ENCODE results near the gene SCN3B. TPM values are rescaled to one million over a fixed set of nuclear protein-coding genes. Genes with fewer than 3 reads are reported as not detected.

Gene SCN3B, protein sequence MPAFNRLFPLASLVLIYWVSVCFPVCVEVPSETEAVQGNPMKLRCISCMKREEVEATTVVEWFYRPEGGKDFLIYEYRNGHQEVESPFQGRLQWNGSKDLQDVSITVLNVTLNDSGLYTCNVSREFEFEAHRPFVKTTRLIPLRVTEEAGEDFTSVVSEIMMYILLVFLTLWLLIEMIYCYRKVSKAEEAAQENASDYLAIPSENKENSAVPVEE
- total RNA-seq (ENCODE audit: unreplicated experiment): 34.1 TPM
- long read RNA-seq, full-length matches to known transcripts: 1 of 16 reads
- long read RNA-seq, partial matches to known transcripts: 3 of 16 reads
- long read RNA-seq, other reads (novel, unspliced or antisense): 12 of 16 reads

DNA sequence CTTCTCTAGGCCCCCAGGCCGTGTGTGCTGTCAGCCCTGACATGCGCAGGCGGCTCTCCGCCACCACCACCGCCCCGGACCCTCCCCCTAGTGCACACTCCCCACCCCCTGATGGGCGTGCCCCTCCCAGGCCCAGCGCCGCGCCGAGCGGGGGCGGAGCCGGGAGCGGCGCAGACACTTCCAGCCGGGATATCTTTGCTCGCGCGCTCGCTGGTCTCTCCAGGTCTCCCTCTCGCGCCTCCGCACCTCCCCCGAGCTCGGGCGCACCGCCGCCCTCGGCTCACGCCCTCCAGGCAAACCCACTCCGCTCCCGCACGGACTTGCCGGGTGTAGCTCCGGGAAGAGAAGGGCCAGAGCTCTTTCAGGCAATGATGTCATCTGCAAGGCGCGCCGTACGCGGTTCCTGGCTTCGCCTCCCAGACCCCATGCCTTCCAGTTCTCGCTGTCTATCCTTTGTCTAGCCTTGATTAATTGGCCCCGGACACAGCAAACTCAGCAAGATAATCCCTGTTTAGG is at the start of gene SCN3B:
Gene SCN3B (minus strand): TSS at position 59 of the 516 bp plus-strand sequence. CDS start 823 bp downstream, outside the sequence.
- H3K27me3 Mint-ChIP-seq (ENCODE audit: unreplicated experiment): peaks cover 8% of the 10 kb centered on the region
- peaks cover 3% of the 10 kb centered on the region for H3K36me3 Mint-ChIP-seq (ENCODE audit: low read depth, unreplicated experiment)
- TF ChIP-seq, protein P1, sequence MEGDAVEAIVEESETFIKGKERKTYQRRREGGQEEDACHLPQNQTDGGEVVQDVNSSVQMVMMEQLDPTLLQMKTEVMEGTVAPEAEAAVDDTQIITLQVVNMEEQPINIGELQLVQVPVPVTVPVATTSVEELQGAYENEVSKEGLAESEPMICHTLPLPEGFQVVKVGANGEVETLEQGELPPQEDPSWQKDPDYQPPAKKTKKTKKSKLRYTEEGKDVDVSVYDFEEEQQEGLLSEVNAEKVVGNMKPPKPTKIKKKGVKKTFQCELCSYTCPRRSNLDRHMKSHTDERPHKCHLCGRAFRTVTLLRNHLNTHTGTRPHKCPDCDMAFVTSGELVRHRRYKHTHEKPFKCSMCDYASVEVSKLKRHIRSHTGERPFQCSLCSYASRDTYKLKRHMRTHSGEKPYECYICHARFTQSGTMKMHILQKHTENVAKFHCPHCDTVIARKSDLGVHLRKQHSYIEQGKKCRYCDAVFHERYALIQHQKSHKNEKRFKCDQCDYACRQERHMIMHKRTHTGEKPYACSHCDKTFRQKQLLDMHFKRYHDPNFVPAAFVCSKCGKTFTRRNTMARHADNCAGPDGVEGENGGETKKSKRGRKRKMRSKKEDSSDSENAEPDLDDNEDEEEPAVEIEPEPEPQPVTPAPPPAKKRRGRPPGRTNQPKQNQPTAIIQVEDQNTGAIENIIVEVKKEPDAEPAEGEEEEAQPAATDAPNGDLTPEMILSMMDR (IDR thresholded peaks at IDR 0.05; ENCODE audit: unreplicated experiment): no peak
- DNase-seq (ENCODE audit: low spot score): peak; percentile 90
- peak within 1 kb of the TSS; percentile 90 for H3K27ac Mint-ChIP-seq (ENCODE audit: unreplicated experiment)
- peaks cover 47% of the 10 kb centered on the region for H3K4me1 Mint-ChIP-seq (ENCODE audit: unreplicated experiment)
- no peaks in the 10 kb centered on the region for H3K9me3 Mint-ChIP-seq (ENCODE audit: unreplicated experiment)
- peak within 1 kb of the TSS; percentile 96 for H3K4me3 Mint-ChIP-seq (ENCODE audit: unreplicated experiment)

GRCh38 chr11:123702696-123703095 is 48.3 kb upstream of the SCN3B start:
- DNase-seq (ENCODE audit: low spot score): no peak

GRCh38 chr11:123702139-123702538 is 47.7 kb upstream of the SCN3B start:
- Mint-ChIP-seq H3K27ac (ENCODE audit: unreplicated experiment) (no peak overlapping the region), H3K9me3 (ENCODE audit: unreplicated experiment) (no peaks in the 10 kb centered on the region), H3K4me3 (ENCODE audit: unreplicated experiment) (no peak overlapping the region), H3K36me3 (ENCODE audit: low read depth, unreplicated experiment) (no peaks in the 10 kb centered on the region), H3K4me1 (ENCODE audit: unreplicated experiment) (no peaks in the 10 kb centered on the region), H3K27me3 (ENCODE audit: unreplicated experiment) (peaks cover 1% of the 10 kb centered on the region)
- DNase-seq (ENCODE audit: low spot score): no peak
- TF ChIP-seq, protein P1 (IDR thresholded peaks at IDR 0.05; ENCODE audit: unreplicated experiment): no peak

More at GRCh38 chr11:123702696-123703095, 48.3 kb upstream of the SCN3B start:
- Mint-ChIP-seq H3K9me3 (ENCODE audit: unreplicated experiment) (no peaks in the 10 kb centered on the region), H3K4me3 (ENCODE audit: unreplicated experiment) (no peak overlapping the region), H3K27me3 (ENCODE audit: unreplicated experiment) (peaks cover 1% of the 10 kb centered on the region), H3K27ac (ENCODE audit: unreplicated experiment) (no peak overlapping the region), H3K4me1 (ENCODE audit: unreplicated experiment) (no peaks in the 10 kb centered on the region), H3K36me3 (ENCODE audit: low read depth, unreplicated experiment) (no peaks in the 10 kb centered on the region)
- TF ChIP-seq, protein P1 (IDR thresholded peaks at IDR 0.05; ENCODE audit: unreplicated experiment): no peak

DNA sequence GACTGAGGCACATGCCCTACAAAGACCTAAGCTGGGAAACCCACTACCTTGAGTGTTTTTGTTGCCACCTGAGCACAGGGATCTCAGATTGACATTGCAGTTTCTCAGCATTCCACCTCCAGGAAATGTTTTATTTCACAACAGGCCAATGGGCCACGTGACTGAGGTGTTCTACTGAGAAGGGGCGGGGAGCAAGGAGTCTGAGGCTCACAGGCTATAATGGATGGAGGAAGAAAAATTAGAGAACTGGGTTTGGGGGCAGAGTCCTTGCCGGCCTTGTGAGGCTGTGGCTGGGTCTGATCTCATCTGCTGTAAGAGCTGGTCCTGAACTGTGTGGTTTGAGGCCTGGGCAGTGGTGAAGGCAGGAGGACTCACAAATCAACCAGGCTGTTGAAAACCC is 46.3 kb upstream of the SCN3B start:
- H3K9me3 Mint-ChIP-seq (ENCODE audit: unreplicated experiment): no peaks in the 10 kb centered on the region
- no peak for DNase-seq (ENCODE audit: low spot score)
- no peaks in the 10 kb centered on the region for H3K36me3 Mint-ChIP-seq (ENCODE audit: low read depth, unreplicated experiment)
- H3K27ac Mint-ChIP-seq (ENCODE audit: unreplicated experiment): no peak overlapping the region
- H3K4me1 Mint-ChIP-seq (ENCODE audit: unreplicated experiment): no peaks in the 10 kb centered on the region
- H3K4me3 Mint-ChIP-seq (ENCODE audit: unreplicated experiment): no peak overlapping the region
- TF ChIP-seq, protein P1 (IDR thresholded peaks at IDR 0.05; ENCODE audit: unreplicated experiment): no peak
- H3K27me3 Mint-ChIP-seq (ENCODE audit: unreplicated experiment): peaks cover 3% of the 10 kb centered on the region

DNA sequence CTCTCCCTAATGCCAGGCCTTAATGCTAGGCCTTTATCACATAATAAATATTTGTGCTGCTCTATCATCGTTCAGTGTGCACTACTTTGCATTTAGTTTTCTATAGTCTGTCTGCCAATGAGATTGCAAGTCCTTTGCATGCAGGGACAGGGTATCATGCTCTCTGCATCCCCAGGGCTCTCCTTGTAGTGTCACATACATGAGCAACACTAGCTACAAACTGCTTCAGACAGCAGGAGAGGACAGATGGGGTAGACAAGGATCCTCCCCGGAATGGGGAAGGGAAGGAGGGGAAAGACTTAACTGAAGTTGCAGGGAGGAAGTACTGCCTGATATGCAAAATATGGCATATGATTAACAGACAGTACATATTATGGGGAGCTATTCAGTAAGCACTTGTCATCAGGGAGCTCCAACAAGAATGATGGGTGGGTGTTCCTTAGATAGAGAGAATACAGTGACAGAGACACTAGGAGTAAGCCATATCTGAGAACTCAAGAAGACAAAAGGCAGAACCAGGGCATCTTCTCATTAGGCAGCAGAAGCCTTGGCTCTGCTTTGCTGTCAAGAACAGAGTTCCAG is 44.2 kb upstream of the SCN3B start:
- H3K27ac Mint-ChIP-seq (ENCODE audit: unreplicated experiment): no peak overlapping the region
- no peaks in the 10 kb centered on the region for H3K36me3 Mint-ChIP-seq (ENCODE audit: low read depth, unreplicated experiment)
- H3K4me3 Mint-ChIP-seq (ENCODE audit: unreplicated experiment): no peak overlapping the region
- H3K9me3 Mint-ChIP-seq (ENCODE audit: unreplicated experiment): no peaks in the 10 kb centered on the region
- TF ChIP-seq, protein P1 (IDR thresholded peaks at IDR 0.05; ENCODE audit: unreplicated experiment): no peak
- H3K4me1 Mint-ChIP-seq (ENCODE audit: unreplicated experiment): no peaks in the 10 kb centered on the region
- no peak for DNase-seq (ENCODE audit: low spot score)
- peaks cover 3% of the 10 kb centered on the region for H3K27me3 Mint-ChIP-seq (ENCODE audit: unreplicated experiment)

All from endothelial cell (in vitro differentiated cells).